AG10803 (cell line): ENCODE data around the gene TTLL11.

Source experiments
- DNase-seq: peaks from one replicate; pipeline ENCODE4 v3.0.0; 2010; ENCODE audit warnings: low read depth
- H3K4me3 ChIP-seq: 2 replicates; pipeline ENCODE4 v1.5.1; 2011; ENCODE audit warnings: mild to moderate bottlenecking, low read length, control low read depth
- CTCF ChIP-seq: conservative IDR thresholded peaks from 2 replicates; pipeline ENCODE4 v1.5.1; 2011; ENCODE audit warnings: mild to moderate bottlenecking, low read length, control low read depth, inconsistent platforms

TTLL11 gene

GRCh38 chr9:121888438-121888775, 204.7 kb downstream of the TTLL11 start:
- peak; percentile 76 for DNase-seq
- TF ChIP-seq CTCF = no peak; the same call in 1 of the 2 replicates
- no peak overlapping the region for H3K4me3 ChIP-seq

GRCh38 chr9:121887553-121888437, 205.3 kb downstream of the TTLL11 start:
- DNase-seq = no peak
- no peak overlapping the region for H3K4me3 ChIP-seq
- no peak for TF ChIP-seq CTCF

GRCh38 chr9:121886759-121887485, 206.2 kb downstream of the TTLL11 start:
- no peak for TF ChIP-seq CTCF
- no peak overlapping the region for H3K4me3 ChIP-seq

GRCh38 chr9:121885345-121885901, 207.7 kb downstream of the TTLL11 start:
- no peak for DNase-seq
- TF ChIP-seq CTCF = no peak
- H3K4me3 ChIP-seq = no peak overlapping the region

More at GRCh38 chr9:121886759-121887485, 206.2 kb downstream of the TTLL11 start:
- DNase-seq = no peak

- no peak for DNase-seq
- no peak overlapping the region for H3K4me3 ChIP-seq
- no peak for TF ChIP-seq CTCF
Observed at GRCh38 chr9:121884057-121884541, 209.0 kb downstream of the TTLL11 start.

- no peak for DNase-seq
- no peak for TF ChIP-seq CTCF
- H3K4me3 ChIP-seq = no peak overlapping the region
Observed at GRCh38 chr9:121883281-121884056, 209.6 kb downstream of the TTLL11 start.
